GM18507 (cell line): Measurements from ENCODE around the gene INAFM1.
"Not testable (repeated sequence)": the region's sequence is repeated elsewhere in the genome, so short reads cannot be mapped to it uniquely, and the experiment has no call there.

Experiments
- DNase-seq: peaks from one replicate; pipeline ENCODE4 v3.0.0; 2011; ENCODE audit warnings: low read depth; ENCODE audit not compliant: insufficient read length; ENCODE audit errors: extremely low spot score
- FAIRE-seq: peaks from 2 replicates; lab custom pipeline; 2011; peaks lifted over from hg19 to GRCh38; lab: Jason Lieb, UNC

INAFM1 gene

GRCh38 chr19:47240556-47240955 is 34.1 kb upstream of the INAFM1 start:
- FAIRE-seq = no peak
- DNase-seq = no peak

GRCh38 chr19:47240996-47241918 is 33.4 kb upstream of the INAFM1 start:
- FAIRE-seq (no peak), DNase-seq (no peak)

- DNase-seq (no peak), FAIRE-seq (no peak)
These were observed 32.6 kb upstream of the INAFM1 start for GRCh38 chr19:47241919-47242577.

GRCh38 chr19:47243364-47243775 is 31.3 kb upstream of the INAFM1 start:
- no peak for FAIRE-seq
- no peak for DNase-seq

GRCh38 chr19:47243776-47244547 is 30.7 kb upstream of the INAFM1 start:
- DNase-seq (no peak), FAIRE-seq (peak; percentile 70)

- FAIRE-seq = no peak
These were observed 27.2 kb upstream of the INAFM1 start for GRCh38 chr19:47247308-47247990.

GRCh38 chr19:47253016-47253415 is 21.7 kb upstream of the INAFM1 start:
- DNase-seq, FAIRE-seq: not testable (repeated sequence)

More at GRCh38 chr19:47247308-47247990, 27.2 kb upstream of the INAFM1 start:
- DNase-seq = no peak

GRCh38 chr19:47253467-47253881 is 21.2 kb upstream of the INAFM1 start:
- FAIRE-seq (no peak), DNase-seq (no peak)

- FAIRE-seq (no peak), DNase-seq (no peak)
These were observed 20.7 kb upstream of the INAFM1 start for GRCh38 chr19:47253970-47254369.

- no peak for FAIRE-seq
- DNase-seq = peak; percentile 88
These were observed 18.6 kb upstream of the INAFM1 start, which contains the start of gene CCDC9 for GRCh38 chr19:47255879-47256692. Gene CCDC9 (plus strand): TSS chr19:47256525. CDS start chr19:47258401, 1,876 bp downstream.

- FAIRE-seq = peak; percentile 100
These were observed 17.8 kb upstream of the INAFM1 start for GRCh38 chr19:47256693-47257410.

GRCh38 chr19:47257411-47258169 is 17.1 kb upstream of the INAFM1 start:
- no peak for DNase-seq
- FAIRE-seq = no peak

More at GRCh38 chr19:47256693-47257410, 17.8 kb upstream of the INAFM1 start:
- DNase-seq = peak; percentile 94

GRCh38 chr19:47258434-47258833 is 16.3 kb upstream of the INAFM1 start:
- FAIRE-seq = no peak
- no peak for DNase-seq

- FAIRE-seq (no peak), DNase-seq (no peak)
These were observed 15.7 kb upstream of the INAFM1 start for GRCh38 chr19:47258895-47259555.

GRCh38 chr19:47260476-47260875 is 14.2 kb upstream of the INAFM1 start:
- FAIRE-seq (no peak), DNase-seq (no peak)

GRCh38 chr19:47261946-47262793 is 12.5 kb upstream of the INAFM1 start:
- not testable (repeated sequence) for DNase-seq
- peak; percentile 99 for FAIRE-seq
